ENCODE measurements around the gene SCAF11. TPM values are rescaled to one million over a fixed set of nuclear protein-coding genes. Genes with fewer than 3 reads are reported as not detected.

Gene SCAF11
- total RNA-seq, 4 donors from 2014 or later = 152 to 294 (median 173) TPM

GRCh38 chr12:45879363-45879895 lies 110.9 kb downstream of the SCAF11 start:
- WGBS, 2 donors = 88 to 95% methylated on average over 2 of the region's 2 CpGs
- no peak overlapping the region for H3K27ac ChIP-seq
- TF ChIP-seq CTCF (IDR thresholded peaks at IDR 0.05) = no peak
- TF ChIP-seq POLR2A (IDR thresholded peaks at IDR 0.05) = no peak
- H3K4me1 ChIP-seq = peaks cover 0 to 5% of the 10 kb centered on the region in 2 donors
- intact Hi-C loops (cut with DNase I) = no loop called here
- no peaks in the 10 kb centered on the region for H3K9me3 ChIP-seq
- peaks cover 4 to 9% of the 10 kb centered on the region in 2 donors for H3K36me3 ChIP-seq
- no peaks in the 10 kb centered on the region for H3K27me3 ChIP-seq
- no peak for DNase-seq
- H3K4me3 ChIP-seq (replicated peaks in 1 of 3) = no peak overlapping the region

- peaks cover 4 to 9% of the 10 kb centered on the region in 2 donors for H3K36me3 ChIP-seq
- TF ChIP-seq CTCF (IDR thresholded peaks at IDR 0.05) (no peak), POLR2A (IDR thresholded peaks at IDR 0.05) (no peak)
- peaks cover 0 to 5% of the 10 kb centered on the region in 2 donors for H3K4me1 ChIP-seq
- intact Hi-C loops (cut with DNase I) = no loop called here
- no peak overlapping the region for H3K4me3 ChIP-seq (replicated peaks in 1 of 3)
- WGBS, 2 donors = 64 to 71% methylated on average over 8 of the region's 8 CpGs
- DNase-seq = no peak
- H3K9me3 ChIP-seq = no peaks in the 10 kb centered on the region
- no peak overlapping the region for H3K27ac ChIP-seq
- no peaks in the 10 kb centered on the region for H3K27me3 ChIP-seq
Observed at GRCh38 chr12:45878630-45879255, 111.6 kb downstream of the SCAF11 start.

GRCh38 chr12:45877069-45877468 lies 113.3 kb downstream of the SCAF11 start:
- intact Hi-C loops (cut with DNase I) = no loop called here
- 98 to 100% methylated on average over 5 of the region's 5 CpGs for WGBS, 2 donors
- H3K27me3 ChIP-seq = no peaks in the 10 kb centered on the region
- H3K36me3 ChIP-seq = peaks cover 4 to 9% of the 10 kb centered on the region in 2 donors
- DNase-seq = no peak
- peaks cover 0 to 5% of the 10 kb centered on the region in 2 donors for H3K4me1 ChIP-seq
- H3K4me3 ChIP-seq (replicated peaks in 1 of 3) = no peak overlapping the region
- TF ChIP-seq POLR2A (IDR thresholded peaks at IDR 0.05) (no peak), CTCF (IDR thresholded peaks at IDR 0.05) (no peak)
- no peaks in the 10 kb centered on the region for H3K9me3 ChIP-seq
- no peak overlapping the region for H3K27ac ChIP-seq

- H3K27ac ChIP-seq = no peak overlapping the region
- H3K4me1 ChIP-seq = no peaks in the 10 kb centered on the region
- TF ChIP-seq POLR2A (IDR thresholded peaks at IDR 0.05) (no peak), CTCF (IDR thresholded peaks at IDR 0.05) (no peak)
- peaks cover 4 to 9% of the 10 kb centered on the region in 2 donors for H3K36me3 ChIP-seq
- no peaks in the 10 kb centered on the region for H3K9me3 ChIP-seq
- intact Hi-C loops (cut with DNase I) = no loop called here
- WGBS, 2 donors = 93 to 94% methylated on average over 7 of the region's 7 CpGs
- H3K4me3 ChIP-seq (replicated peaks in 1 of 3) = no peak overlapping the region
- DNase-seq = no peak
- H3K27me3 ChIP-seq = no peaks in the 10 kb centered on the region
Observed at GRCh38 chr12:45872446-45872845, 117.9 kb downstream of the SCAF11 start.

Small RNAs within 50 kb of the gene (small RNA-seq; reads per million reads assigned to genes)
- not detected for gene RN7SL246P
